Endothelial cell of umbilical vein (primary cell): ENCODE data around the gene RAI1. TPM values are rescaled to one million over a fixed set of nuclear protein-coding genes. Genes with fewer than 3 reads are reported as not detected.

Experiments
- BruUV-seq: library from RNA; stranded (reverse); fragments of 400-500 nt; replicated peaks from 2 replicates; lab custom pipeline; 2021; lab: Mats Ljungman, UMichigan
- CTCF ChIA-PET: fragments of 300-600, 350-600 bp; sonication (Branson Sonifier 250); formaldehyde crosslinking; loops from one replicate; lab custom pipeline; 2021; ENCODE audit warnings: antibody characterized with exemption, inconsistent platforms; lab: Charles Lee
- POLR2A ChIA-PET: fragments of 300-600, 350-600 bp; sonication (Branson Sonifier 250); formaldehyde crosslinking; loops from one replicate; lab custom pipeline; 2021; ENCODE audit warnings: antibody characterized with exemption, inconsistent platforms; lab: Charles Lee
- DNase-seq: peaks from one replicate; pipeline ENCODE4 v3.0.0-alpha.2; 2011; ENCODE audit warnings: low read depth, low spot score
- FAIRE-seq: peaks from 2 replicates; lab custom pipeline; 2011; peaks lifted over from hg19 to GRCh38; lab: Jason Lieb, UNC
- H2AFZ ChIP-seq: 2 replicates; pipeline ENCODE4 v1.6.0; 2012; ENCODE audit warnings: low read depth, low read length, control low read depth, inconsistent platforms
- H3K27ac ChIP-seq: 2 replicates; pipeline ENCODE4 v1.5.1; 2011; ENCODE audit warnings: low read depth, mild to moderate bottlenecking, control low read depth, low read length, moderate library complexity; ENCODE audit not compliant: insufficient read depth
- H3K27me3 ChIP-seq, 2 experiments: 2 replicates each; pipeline versions ENCODE4 v1.6.0 to v1.6.1; 2011; ENCODE audit warnings: low read length in 2 of 2, mixed read lengths in 1 of 2; ENCODE audit not compliant: control insufficient read depth in 2 of 2, insufficient read depth in 2 of 2
- H3K36me3 ChIP-seq, 2 experiments: 2 replicates in 1 of 2; 3 replicates in 1 of 2; pipeline ENCODE4 v1.5.1; 2011; ENCODE audit warnings: low read length in 2 of 2, mild to moderate bottlenecking in 1 of 2, moderate library complexity in 1 of 2; ENCODE audit not compliant: control insufficient read depth in 2 of 2, insufficient read depth in 2 of 2; ENCODE audit errors: extremely low read depth in 1 of 2
- H3K4me1 ChIP-seq: 3 replicates; pipeline ENCODE4 v1.5.1; 2011; ENCODE audit warnings: mild to moderate bottlenecking, low read length; ENCODE audit not compliant: control insufficient read depth, insufficient read depth; ENCODE audit errors: extremely low read depth
- H3K4me2 ChIP-seq: 2 replicates; pipeline ENCODE4 v1.6.1; 2011; ENCODE audit warnings: low read length, control low read depth, mixed read lengths; ENCODE audit not compliant: insufficient read depth
- H3K4me3 ChIP-seq, 3 experiments: fragments of 200-600 bp in 1 of 3; sonication (generic), shearing (Covaris generic) in 1 of 3; replicated peaks in 1 of 3; 2 replicates each; pipeline ENCODE4 v1.5.1; 2011 to 2016; ENCODE audit warnings: control low read depth in 3 of 3, low read length in 3 of 3, mild to moderate bottlenecking in 2 of 3, inconsistent platforms in 1 of 3, low read depth in 1 of 3, moderate library complexity in 1 of 3; ENCODE audit not compliant: insufficient read depth in 1 of 3
- H3K79me2 ChIP-seq: 2 replicates; pipeline ENCODE4 v1.6.0; 2012; ENCODE audit warnings: low read length, inconsistent platforms; ENCODE audit not compliant: control insufficient read depth, insufficient read depth
- H3K9ac ChIP-seq: replicated peaks from 2 replicates; pipeline ENCODE3; 2011; ENCODE audit warnings: low read length, control low read depth; ENCODE audit not compliant: insufficient read depth; ENCODE audit errors: extremely low read depth
- H3K9me1 ChIP-seq: replicated peaks from 3 replicates; pipeline ENCODE4 v1.6.0; 2011; ENCODE audit warnings: mild to moderate bottlenecking, low read length; ENCODE audit not compliant: control insufficient read depth, insufficient read depth; ENCODE audit errors: extremely low read depth
- H3K9me3 ChIP-seq: replicated peaks from 2 replicates; pipeline ENCODE4 v1.5.1; 2012; ENCODE audit warnings: low read length, inconsistent platforms; ENCODE audit not compliant: control insufficient read depth, insufficient read depth
- H4K20me1 ChIP-seq: replicated peaks from 2 replicates; pipeline ENCODE3; 2011; ENCODE audit warnings: mild to moderate bottlenecking, low read length; ENCODE audit not compliant: control insufficient read depth, insufficient read depth; ENCODE audit errors: extremely low read depth
- GATA2 ChIP-seq: IDR thresholded peaks from 2 replicates; pipeline ENCODE4 v1.7.0; 2011; ENCODE audit warnings: low read depth, mild to moderate bottlenecking, moderate library complexity, mixed read lengths, low read length; ENCODE audit not compliant: insufficient read length, insufficient read depth
- JUN ChIP-seq: IDR thresholded peaks from 2 replicates; pipeline ENCODE4 v1.6.1; 2011; ENCODE audit warnings: borderline replicate concordance, low read depth; ENCODE audit not compliant: insufficient read length, insufficient read depth
- dilution Hi-C: fragments of 300-500 bp; cut with MboI; formaldehyde crosslinking; loops from one replicate; pipeline ENCODE4 v1.15.0; 2019; ENCODE audit warnings: low sequenced_read_pairs; ENCODE audit not compliant: extremely low pct_ligation_motif_present
- intact Hi-C: fragments of 100-400 bp; cut with micrococcal nuclease; formaldehyde crosslinking; loops from one replicate; pipeline ENCODE4 v1.10.0; 2022
- polyA plus RNA-seq, 4 experiments: library from polyadenylated mRNA; depleted of rRNA in 3 of 4; stranded (reverse) in 3 of 4; unstranded in 1 of 4; fragments of >200 nt; gene quantifications; 2 replicates each; pipeline versions ENCODE4 v1.2.1 to v1.2.3, GENCODE V29; 2011 to 2012; ENCODE audit warnings: missing spikeins in 1 of 4
- total RNA-seq: library from RNA; stranded (reverse); gene quantifications from 2 replicates; pipeline ENCODE4 v1.2.3, GENCODE V29; 2021
- TF ChIP-seq, protein P1 (sequence below): IDR thresholded peaks from 2 replicates; pipeline ENCODE4 v1.6.1; 2011; ENCODE audit not compliant: insufficient read depth, insufficient read length

Gene RAI1
- total and polyA plus RNA-seq, 2 donors (not counting 3 experiments of a cell fraction or from before 2014, with no cell fraction given) = 7.8 to 43.3 TPM

GRCh38 chr17:17749921-17750320, 68.7 kb downstream of the RAI1 start:
- no peaks in the 10 kb centered on the region for H3K9me3 ChIP-seq
- FAIRE-seq (peak; percentile 91), DNase-seq (peak; percentile 65)

DNA sequence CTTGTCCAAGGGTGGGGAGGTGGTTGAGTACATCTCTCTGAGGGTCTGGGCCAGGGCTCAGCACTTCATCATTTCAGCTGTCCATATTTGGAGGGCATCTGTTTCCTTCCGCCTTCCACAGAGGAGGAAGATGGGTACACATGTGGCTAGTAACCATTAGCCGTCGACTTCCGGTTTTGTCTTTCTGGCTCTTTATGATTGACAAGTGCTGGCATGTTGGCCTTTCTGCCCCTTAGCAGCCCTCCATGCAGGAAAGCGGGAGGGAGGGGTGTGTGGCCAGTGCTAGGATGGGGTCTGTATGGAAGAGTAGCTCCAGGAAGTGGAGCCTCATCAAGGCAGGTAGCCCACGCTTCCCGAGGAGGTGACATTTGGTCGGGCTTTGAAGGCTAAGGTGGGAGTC, 69.6 kb downstream of the RAI1 start:
- Histone ChIP-seq H3K4me3 (no peak overlapping the region), H3K4me2 (no peak overlapping the region), H4K20me1 (no peaks in the 10 kb centered on the region), H3K4me1 (peaks cover 39% of the 10 kb centered on the region), H3K9ac (no peak overlapping the region), H3K9me3 (no peaks in the 10 kb centered on the region), H3K27me3 (no peaks in the 10 kb centered on the region), H2AFZ (no peak overlapping the region), H3K9me1 (no peaks in the 10 kb centered on the region), H3K79me2 (peaks cover 36% of the 10 kb centered on the region), H3K27ac (peak overlapping the region; percentile 81), H3K36me3 (no peaks in the 10 kb centered on the region)
- FAIRE-seq (no peak), DNase-seq (no peak)
- ChIA-PET CTCF (interaction anchor here (0.7 to 2.2 kb wide), 3 partner anchors 24 to 27 kb away, joined by 3 to 7 read pairs (median 4); no protein-coding TSS in a partner anchor), POLR2A (no interaction called here)
- BruUV-seq = no TSS peak
- dilution Hi-C loops = no loop called here
- intact Hi-C loops = no loop called here
- no peak for TF ChIP-seq GATA2

More at GRCh38 chr17:17749921-17750320, 68.7 kb downstream of the RAI1 start:
- Histone ChIP-seq H2AFZ (no peak overlapping the region), H3K4me3 (no peak overlapping the region), H3K79me2 (peaks cover 32% of the 10 kb centered on the region), H3K4me2 (no peak overlapping the region), H3K9me1 (no peaks in the 10 kb centered on the region), H3K4me1 (peaks cover 39% of the 10 kb centered on the region), H3K36me3 (no peaks in the 10 kb centered on the region), H3K9ac (no peak overlapping the region), H4K20me1 (no peaks in the 10 kb centered on the region), H3K27me3 (no peaks in the 10 kb centered on the region), H3K27ac (no peak overlapping the region)
- ChIA-PET CTCF (interaction anchor here (0.6 to 2.2 kb wide), 3 partner anchors 9 to 67 kb away, joined by 3 to 7 read pairs (median 3); no protein-coding TSS in a partner anchor), POLR2A (interaction anchor here (0.7 kb wide), 1 partner anchor 55 kb away, joined by 3 read pairs; no protein-coding TSS in a partner anchor)
- dilution Hi-C loops (no loop called here), intact Hi-C loops (no loop called here)
- TF ChIP-seq, protein P1, sequence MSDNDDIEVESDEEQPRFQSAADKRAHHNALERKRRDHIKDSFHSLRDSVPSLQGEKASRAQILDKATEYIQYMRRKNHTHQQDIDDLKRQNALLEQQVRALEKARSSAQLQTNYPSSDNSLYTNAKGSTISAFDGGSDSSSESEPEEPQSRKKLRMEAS = peak; percentile 63
- no peak for TF ChIP-seq JUN
- BruUV-seq = no TSS peak
